Fibroblast of skin of right biceps (primary cell): ENCODE results near the gene ANK2.

ENCODE experiments used
- DNase-seq: peaks from one replicate; pipeline ENCODE4 v3.0.0-alpha.2; 2013

ANK2 gene

GRCh38 chr4:113049421-113050370, at the start of gene ANK2:
Gene ANK2, plus strand, starts transcription at chr4:113049653. Its CDS starts 76 bp downstream, at chr4:113049729.
- DNase-seq = no peak

DNA sequence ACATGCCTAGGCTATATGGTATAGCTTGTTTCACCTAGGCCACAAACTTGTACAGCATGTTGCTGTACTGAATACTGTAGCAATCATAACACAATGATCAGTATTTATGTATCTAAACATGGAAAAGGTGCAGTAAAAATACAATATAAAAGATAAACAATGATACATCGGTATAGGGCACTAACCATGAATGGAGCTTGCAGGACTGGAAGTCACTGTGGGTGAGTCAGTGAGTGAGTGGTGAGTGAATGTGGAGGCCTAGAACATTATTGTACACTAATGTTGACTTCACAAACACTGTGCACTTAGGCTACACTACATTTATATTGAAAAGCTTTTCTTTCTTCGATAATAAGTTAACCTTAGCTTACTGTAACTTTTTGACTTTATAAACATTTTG, 45.6 kb upstream of the ANK2 start:
- no peak for DNase-seq

DNA sequence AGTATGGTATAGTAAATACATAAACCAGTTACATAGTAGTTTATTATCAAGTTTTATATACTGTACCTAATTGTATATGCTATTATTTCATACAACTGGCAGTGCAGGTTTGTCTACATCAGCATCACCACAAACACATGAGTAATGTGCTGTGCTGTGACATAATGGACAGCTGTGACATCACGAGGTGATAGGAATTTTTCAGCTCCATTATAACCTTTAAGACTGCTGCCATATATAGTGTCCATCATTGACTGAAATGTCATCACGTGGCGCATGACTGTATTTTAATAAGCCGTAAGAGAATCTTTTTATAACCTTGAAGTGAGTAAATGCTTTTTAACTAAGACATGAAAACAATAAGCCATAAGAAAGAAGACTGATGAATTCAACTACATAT, 44.8 kb upstream of the ANK2 start:
- no peak for DNase-seq

GRCh38 chr4:113006632-113007031, 42.8 kb upstream of the ANK2 start:
- no peak for DNase-seq

GRCh38 chr4:113007151-113007550, 42.3 kb upstream of the ANK2 start:
- no peak for DNase-seq

DNA sequence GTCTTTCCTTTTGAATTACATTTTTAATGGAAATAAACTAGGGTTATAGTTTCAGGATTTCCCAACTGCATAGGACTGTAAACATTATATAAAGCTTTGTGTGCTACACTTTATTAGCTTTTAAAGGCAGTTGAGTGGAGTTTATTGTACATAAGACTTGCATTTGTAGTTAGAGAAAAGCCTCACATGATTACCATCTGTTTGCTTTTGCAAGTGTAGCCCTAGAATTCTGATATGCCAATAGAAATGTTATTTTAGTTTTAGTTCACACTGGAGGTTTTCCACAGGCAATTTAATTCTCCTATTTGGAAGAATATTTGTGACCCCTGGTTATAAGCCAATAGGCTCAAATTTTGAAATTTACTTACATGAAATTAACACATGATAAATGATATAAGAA, 41.3 kb upstream of the ANK2 start:
- DNase-seq = no peak

DNA sequence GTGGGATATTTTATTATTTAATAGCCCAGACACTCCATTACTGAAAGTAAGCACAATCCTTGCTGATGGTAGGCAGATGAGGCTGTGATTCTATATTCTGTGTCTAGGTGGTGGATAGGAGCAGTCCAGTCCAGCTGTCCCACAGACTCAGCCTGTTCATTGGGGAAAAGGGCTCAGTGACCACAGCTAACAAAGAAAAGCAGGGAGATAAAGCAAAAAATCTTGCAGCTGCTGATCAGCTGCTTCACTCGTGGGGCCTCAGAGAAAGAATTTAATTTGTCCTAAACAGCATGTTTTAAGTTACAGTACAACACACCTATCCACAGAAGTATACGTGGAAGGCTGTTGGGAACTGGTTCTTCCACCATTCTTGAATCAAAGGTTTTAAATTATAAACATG, 40.7 kb upstream of the ANK2 start:
- DNase-seq = no peak

DNA sequence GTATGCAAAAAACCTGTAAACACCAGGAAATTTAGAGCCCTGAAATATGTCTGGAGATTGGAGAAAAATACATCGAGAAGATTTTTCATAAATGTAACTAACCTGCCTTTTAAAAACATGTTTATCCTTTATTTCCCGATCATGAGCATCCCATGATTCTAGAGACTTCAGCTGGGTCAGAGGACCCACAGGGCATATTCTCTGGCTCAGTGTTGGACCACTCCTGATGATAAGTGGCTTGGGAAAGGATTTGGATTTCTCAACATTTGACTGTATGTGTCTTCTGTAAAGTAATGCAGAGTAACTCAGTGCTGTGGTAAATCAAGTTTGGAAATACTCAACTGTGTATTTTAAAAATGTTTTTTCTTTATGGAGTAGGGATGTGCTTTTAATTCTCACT, 40.0 kb upstream of the ANK2 start:
- no peak for DNase-seq

- DNase-seq = no peak
These were observed 37.2 kb upstream of the ANK2 start for GRCh38 chr4:113012122-113012725.

DNA sequence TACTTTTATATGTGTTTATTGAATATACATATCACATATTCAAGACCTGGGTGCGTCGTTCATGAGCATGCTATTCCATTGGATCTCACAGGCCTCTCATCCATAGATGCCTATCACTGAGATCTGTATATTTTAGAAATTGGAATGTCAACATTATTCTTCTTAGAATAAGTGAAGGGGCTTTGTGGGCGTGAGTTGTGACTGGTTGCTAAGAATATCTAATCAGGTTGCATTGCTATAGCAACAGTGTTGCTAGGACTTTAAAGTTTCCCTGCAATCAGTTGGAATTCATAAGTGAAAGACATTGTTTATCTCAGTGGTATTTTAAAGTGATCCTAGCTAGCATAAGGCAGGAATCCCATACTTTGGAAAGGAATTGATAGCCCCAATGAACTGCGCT, 36.7 kb upstream of the ANK2 start:
- DNase-seq = no peak

- peak; percentile 29 for DNase-seq
These were observed 35.7 kb upstream of the ANK2 start for GRCh38 chr4:113013751-113014150.

- no peak for DNase-seq
These were observed 33.1 kb upstream of the ANK2 start for GRCh38 chr4:113016377-113016776.

DNA sequence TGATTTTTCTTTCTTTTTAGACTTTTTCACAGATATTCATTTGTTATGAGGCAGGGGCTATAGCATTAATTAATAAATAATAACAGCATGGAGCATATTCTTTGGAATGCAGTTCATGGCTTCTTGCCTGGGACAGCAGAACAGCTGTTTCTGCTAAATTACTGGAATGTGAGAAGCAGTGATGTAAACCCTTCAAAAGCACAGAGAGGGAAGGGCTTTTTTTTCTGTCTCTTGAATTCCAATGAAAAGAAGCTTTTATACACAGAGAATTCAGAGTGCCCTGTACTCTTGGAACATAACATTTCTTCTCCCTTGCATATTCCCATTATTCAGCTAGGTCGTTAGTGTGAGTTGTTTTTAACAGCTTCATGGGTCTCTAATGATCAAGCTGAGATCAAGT, 28.5 kb upstream of the ANK2 start:
- DNase-seq = peak; percentile 38

GRCh38 chr4:113024388-113024787, 25.1 kb upstream of the ANK2 start:
- DNase-seq = no peak

GRCh38 chr4:113025416-113025815, 24.0 kb upstream of the ANK2 start:
- no peak for DNase-seq

GRCh38 chr4:113026556-113026955, 22.9 kb upstream of the ANK2 start:
- peak; percentile 60 for DNase-seq

DNA sequence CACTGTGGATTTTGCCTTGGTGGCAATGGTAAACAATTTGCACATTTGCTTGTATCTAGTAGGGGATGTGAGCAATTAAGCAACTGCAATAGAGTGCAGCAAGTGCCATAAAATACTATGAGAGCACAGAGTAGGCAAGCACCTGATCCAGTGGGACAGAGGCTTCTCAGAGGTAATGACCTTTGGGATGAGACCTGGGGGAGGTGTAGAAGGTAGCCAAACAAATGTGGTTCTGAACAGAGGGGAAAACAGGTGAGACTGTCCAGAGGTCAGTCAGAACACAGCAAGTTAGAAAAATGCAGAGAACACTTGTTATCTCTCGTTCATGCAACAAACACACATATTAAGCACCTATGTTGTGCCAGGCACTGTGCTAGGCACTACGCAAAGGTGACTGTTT, 21.4 kb upstream of the ANK2 start:
- DNase-seq = no peak

DNA sequence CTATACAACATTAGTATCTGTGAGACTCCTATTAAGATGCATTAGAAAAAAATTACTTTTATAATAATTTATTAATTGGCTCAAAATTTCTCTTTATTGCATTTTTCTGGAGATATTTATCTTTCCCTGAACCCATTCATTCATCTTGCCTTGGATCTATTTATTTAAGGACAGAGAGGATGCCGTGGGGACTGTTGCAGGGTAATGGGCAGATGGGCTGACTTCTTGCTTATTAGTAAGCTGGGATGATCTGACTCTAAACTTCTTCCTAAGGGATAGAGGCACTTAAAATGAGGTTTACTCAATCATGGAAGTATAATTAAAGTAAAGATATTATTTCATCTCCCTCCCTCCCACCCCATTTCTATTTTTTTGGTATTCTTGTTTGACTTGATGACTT, 18.2 kb upstream of the ANK2 start:
- DNase-seq = no peak

DNA sequence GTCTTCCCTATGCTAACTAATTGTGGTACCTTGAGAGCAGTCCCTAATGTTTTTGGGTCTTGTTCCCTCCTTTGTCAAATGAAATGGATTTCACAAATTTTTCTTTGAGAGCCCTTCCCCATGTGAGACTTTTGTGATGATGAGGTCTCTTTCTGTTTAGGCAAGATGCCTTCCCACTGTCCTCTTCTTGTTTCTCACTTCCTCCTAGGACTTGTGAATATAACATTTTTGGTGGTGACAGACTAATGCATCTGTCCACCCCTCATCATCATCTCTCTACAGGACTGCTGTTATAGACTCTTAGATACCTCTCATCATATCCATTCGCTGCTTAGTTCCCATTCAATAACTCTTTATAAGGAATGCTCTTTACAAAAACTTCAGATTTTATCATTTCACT, 8.7 kb upstream of the ANK2 start:
- DNase-seq = no peak

DNA sequence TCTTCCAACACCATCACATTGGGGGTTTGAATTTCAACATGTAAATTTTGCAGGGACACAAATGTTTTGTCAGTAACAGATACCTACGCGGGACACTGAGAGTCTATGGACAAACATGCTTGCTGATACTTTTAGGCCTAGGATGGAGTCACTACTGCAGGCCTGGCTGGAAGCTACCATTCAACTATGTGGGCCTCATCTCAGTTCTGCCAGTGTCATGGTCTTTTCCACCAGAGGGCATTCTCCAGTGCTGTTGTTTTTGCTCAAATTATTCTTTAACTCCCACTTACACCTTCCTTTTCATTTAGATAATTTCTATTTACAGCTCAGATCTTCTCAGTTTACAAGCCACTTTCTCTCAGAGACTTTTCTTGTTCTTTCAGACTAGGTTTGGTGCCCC, 7.0 kb upstream of the ANK2 start:
- DNase-seq = no peak

DNA sequence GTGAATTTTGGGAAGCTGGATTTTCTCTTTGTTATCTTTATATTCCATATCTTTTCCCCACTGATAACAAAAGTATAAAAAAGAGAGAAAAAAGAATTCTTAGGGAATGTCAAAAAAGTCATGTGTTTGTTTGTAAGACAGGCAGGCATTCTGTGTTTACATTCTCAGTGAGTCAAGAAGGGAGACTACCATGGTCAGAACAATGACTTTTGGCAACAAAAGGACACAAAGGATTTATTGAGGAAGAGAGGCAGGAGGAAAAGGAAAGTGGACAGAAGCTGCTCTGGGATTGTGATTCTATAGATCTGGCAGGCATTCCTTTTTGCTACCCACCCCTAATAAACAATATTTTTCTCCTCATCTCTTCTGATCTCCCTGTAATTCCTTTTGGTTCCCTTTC, 5.9 kb upstream of the ANK2 start:
- no peak for DNase-seq

DNA sequence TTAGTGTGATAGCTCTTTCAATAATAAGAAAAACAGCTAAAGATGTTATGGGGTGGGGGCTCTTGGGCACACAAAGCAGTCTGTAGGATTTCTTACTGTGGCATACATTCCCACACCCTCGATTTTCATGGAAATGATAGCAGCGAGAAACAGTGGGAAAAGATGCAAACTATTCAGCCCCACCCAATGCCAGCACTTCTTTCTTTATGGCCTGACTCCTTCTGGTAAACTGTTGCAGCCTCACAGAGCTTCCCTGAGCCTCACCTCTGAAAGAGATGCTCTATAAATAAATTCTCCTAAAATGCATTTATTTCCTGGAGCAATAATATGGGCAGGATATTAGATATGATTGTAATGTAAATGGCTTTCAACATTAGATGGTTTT, 910 bp downstream of the ANK2 start:
- DNase-seq = no peak

- no peak for DNase-seq
These were observed 1.4 kb downstream of the ANK2 start for GRCh38 chr4:113050837-113051236.

GRCh38 chr4:113051361-113051760, 1.9 kb downstream of the ANK2 start:
- DNase-seq = no peak
